Femur (tissue), 1 donor: ENCODE results near the gene HSPB2.

Experiments
- DNase-seq: peaks from one replicate; pipeline ENCODE4 v3.0.0-alpha.2; 2017

HSPB2 gene

DNA sequence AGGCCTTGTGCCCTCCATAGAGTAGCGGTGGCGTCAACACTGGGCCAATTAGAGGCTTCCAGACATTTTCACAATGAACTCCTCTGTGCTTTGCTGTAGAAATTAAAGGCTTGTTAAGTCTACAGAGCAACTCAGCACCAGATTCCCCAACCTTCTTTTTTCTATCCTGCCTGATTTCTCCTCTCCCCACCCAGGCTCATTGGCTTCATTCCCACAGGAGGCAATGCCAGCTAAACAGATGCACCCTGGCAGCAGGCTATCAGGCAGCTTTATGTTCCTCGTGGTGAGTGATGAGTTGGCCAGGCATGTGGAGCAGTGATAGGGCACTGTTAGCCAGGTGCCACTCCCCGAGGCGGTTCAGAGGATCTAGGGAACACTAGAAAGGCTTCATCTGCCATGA lies 29.4 kb downstream of the HSPB2 start:
- peak; percentile 67 for DNase-seq

- DNase-seq = no peak
Measured at GRCh38 chr11:111942829-111943228, 30.3 kb downstream of the HSPB2 start.

DNA sequence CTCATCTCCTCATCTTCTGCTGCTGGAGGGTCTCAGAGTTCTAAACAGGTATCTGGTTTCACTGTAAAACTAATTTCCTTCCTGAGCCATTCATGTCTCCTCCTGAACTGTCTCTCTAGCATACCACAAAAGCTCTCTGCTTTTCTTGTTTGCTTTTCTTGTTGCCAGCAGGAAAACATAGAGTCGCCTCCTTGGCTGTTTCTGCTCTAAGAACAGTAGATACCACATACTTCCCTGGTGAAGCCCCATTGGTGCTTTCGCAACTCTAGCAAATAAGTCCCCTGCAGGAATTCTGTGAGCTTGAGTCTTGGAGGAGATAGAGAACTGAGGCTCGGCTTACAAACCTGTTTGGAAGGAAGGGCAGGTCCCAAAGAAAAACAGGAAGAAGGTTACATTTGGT lies 31.6 kb downstream of the HSPB2 start:
- no peak for DNase-seq

DNA sequence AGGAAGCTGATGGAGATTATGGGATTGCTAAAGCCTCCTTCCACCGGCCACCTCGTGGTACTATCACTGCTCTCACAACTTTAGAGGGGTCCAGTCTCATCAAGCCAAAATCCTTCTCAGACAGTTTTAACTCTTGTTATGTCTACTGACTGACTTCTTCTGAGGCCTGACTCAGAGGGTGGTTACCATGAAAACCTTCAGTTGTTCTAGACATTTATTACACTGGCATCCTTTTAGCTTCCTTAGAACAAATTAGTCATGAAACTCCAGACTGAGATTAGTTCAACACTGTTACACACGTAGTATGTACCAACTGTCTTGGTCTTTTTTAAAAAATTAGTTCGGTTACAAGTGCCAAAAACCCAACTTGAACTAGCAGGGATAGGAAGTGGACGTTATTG lies 32.1 kb downstream of the HSPB2 start:
- no peak for DNase-seq

DNA sequence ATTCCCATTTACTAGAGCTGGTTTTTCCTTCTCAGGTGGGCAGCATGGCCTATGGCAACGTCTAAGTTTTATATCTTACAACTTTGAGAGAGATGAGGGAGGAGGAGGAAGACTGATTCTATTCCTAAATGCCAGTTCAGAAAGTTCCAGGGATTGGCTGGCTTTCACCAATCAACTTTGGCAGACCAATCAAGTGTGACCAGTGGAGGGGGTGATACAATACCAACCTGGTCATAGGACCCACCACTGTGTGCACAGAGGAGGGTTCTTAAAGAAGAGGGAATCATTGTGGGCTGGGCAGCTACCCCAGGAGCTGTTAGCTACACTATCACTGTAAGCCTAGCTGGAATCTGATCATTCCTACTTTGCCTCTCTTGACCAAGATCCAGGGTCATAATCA lies 32.7 kb downstream of the HSPB2 start:
- DNase-seq = no peak

DNA sequence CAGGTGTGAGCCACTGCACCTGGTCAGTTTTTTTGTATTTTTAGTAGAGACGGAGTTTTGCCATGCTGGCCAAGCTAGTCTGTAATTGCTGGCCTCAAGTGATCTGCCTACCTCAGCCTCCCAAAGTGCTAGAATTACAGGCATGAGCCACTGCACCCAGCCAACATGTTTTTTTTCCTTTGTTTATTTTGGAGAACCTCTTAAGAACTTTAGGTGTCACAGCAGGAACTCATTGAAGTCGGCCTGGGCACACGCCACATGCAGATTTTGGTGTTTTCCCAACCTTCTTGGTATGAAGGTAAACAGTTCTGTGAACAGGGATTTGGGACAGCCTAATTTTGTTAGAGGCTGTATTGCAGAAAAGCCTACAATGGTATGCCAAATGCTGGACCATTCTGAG lies 34.0 kb downstream of the HSPB2 start:
- DNase-seq = no peak

GRCh38 chr11:111947143-111947542 lies 34.6 kb downstream of the HSPB2 start:
- no peak for DNase-seq

DNA sequence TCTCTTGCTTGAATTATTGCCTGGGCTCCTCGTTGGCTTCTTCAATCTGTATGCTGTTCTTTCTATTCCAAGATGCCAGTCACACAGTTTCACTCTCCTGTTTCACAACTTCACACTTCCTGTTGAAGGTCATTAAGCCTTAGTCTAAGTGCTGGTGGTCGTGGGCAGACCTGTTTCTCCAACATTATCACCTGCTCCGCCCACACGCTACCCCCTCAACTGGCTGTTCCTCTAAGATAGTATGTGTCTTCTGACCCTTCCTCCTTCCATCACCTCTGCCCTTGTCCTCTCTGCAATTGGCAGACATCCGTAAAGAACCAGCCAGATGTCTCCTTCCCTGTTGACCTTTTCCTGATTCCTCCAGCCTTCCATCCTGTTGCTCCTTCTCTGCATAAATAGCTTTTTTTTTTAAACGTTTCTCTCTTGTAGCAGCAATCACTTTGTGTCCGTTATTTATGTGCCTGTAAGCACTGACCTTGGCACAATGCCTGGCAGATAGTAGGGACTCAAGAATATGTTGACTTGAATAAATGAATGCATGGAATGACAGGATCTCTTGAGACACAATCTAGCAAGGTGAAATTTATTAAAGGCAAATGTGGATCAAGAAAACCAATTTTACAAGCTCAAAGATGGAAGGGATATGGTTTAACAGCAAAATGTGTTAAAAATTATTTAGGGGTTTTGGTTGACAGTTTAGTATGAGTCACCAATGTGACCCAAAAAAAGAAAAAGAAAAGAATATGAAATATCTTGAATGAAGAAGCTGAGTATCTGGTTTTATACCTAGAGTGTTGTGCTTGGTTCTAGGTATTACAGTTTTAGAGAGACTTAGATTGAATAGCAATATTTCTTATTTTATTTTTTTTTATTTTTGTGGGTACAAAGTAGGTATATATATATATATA lies 37.2 kb downstream of the HSPB2 start:
- DNase-seq = no peak

DNA sequence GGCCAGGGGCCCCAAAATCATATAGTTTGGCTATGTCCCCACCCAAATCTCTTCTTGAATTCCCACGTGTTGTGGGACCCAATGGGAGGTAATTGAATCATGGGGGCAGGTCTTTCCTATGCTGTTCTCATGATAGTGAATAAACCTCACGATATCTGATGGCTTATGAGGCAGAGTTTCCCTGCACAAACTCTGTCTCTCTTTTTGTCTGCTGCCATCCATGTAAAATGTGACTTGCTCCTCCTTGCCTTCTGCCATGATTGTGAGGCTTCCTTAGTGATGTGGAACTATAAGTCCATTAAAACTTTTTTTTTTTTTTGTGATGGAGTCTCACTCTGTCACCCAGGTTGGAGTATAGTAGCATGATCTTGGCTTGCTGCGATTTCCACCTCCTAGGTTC lies 39.0 kb downstream of the HSPB2 start:
- no peak for DNase-seq

DNA sequence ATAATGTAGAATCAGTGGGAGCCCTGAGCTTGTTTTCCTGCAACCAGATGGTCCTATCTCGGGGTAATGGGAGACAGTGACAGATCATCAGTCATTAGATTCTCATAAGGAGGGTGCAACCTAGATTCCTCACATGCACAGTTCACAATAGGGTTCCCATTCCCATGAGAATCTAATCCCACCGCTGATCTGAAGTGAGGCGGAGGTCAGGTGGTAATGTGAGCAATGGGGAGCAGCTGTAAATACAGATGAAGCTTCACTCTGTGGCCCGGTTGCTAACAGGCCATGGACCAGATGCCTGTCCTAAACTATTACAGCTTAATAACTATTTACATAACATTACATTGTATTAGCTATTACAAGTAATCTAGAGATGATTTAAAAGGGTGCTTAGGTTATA lies 41.6 kb downstream of the HSPB2 start:
- DNase-seq = no peak

DNA sequence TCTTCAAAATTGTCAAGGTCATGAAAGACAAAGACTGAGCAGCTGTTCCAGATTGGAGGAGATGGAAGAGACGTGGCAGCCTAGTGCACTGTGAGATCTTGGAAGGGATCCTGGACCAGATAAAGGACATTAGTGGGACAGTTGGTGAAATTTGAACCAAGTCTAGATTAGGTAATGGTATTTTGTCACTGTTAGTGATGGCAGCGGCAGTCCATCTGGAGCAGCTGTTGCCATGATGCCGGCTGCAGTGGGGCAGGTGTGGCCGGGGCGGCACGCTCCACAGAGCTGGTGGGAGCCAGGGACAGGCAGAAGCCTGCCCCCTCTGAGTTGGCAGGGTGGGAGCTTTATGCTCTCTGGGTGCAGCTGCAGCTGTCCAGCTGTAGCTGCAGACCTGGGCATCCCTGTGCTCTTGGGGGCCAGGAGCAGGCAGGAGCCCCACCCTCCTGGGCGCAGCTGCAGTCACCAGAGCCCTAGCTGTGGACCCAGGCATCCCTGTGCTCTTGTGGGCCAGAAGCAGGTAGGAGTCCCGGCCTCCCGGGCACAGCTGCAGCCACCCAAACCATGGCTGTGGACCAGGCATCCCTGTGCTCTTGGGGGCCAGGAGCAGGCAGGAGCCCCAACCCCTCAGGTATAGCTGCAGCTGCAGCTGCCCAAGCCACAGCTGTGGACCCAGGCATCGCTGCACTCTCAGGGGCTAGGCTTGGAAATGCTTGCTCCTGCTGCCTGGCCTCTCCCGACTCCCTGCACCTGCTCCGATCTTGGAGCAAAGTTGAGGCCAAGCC lies 45.3 kb downstream of the HSPB2 start:
- peak; percentile 80 for DNase-seq

DNA sequence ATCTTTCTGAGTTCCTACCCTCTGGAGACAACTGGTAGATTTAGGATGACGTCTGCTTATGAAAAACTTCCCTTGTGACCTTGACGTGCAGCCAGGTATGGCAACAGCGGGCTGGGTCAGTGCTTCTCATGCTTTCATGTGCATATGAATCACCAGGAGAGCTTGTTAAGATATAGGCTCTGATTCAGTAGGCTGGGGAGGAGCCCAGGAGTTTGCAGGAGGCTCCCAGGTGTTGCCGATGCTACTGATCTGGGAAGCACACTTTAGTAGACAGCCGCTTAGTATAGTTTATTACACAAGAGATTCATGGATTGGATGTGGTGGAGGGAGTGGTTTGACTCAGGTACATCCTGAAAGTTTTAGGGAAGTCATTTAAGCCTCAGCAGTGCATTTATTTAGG lies 48.4 kb downstream of the HSPB2 start:
- no peak for DNase-seq

GRCh38 chr11:111961389-111962300 lies 49.1 kb downstream of the HSPB2 start:
- DNase-seq = no peak
